ENCODE measurements around the gene SMPX.

Gene SMPX

GRCh38 chrX:21699136-21699535 is 58.8 kb downstream of the SMPX start:
- no peaks in the 10 kb centered on the region for H3K27me3 ChIP-seq (ENCODE audit: insufficient read depth, low read depth)
- H3K4me3 ChIP-seq (IDR thresholded peaks at IDR 0.05; ENCODE audit: insufficient read depth, low read depth, low read length), result no peak overlapping the region
- H3K36me3 ChIP-seq (ENCODE audit: insufficient read depth), result no peaks in the 10 kb centered on the region
- no peaks in the 10 kb centered on the region for H4K20me1 ChIP-seq (ENCODE audit: insufficient read depth)
- H2AFZ ChIP-seq (ENCODE audit: low read depth), result no peak overlapping the region
- no peak overlapping the region for H3K4me2 ChIP-seq
- no peak for TF ChIP-seq CTCF (conservative IDR thresholded peaks at IDR 0.05; ENCODE audit: low read depth, low read length)
- H3K9ac ChIP-seq, result no peak overlapping the region
- H3K27ac ChIP-seq, result no peak overlapping the region
- no peaks in the 10 kb centered on the region for H3K79me2 ChIP-seq (ENCODE audit: insufficient read depth, low read depth)
- no peaks in the 10 kb centered on the region for H3K4me1 ChIP-seq (ENCODE audit: low read depth, poor library complexity, severe bottlenecking)

GRCh38 chrX:21698272-21698671 is 59.6 kb downstream of the SMPX start:
- Histone ChIP-seq H3K4me1 (ENCODE audit: low read depth, poor library complexity, severe bottlenecking) (no peaks in the 10 kb centered on the region), H3K27ac (no peak overlapping the region), H4K20me1 (ENCODE audit: insufficient read depth) (no peaks in the 10 kb centered on the region), H2AFZ (ENCODE audit: low read depth) (no peak overlapping the region), H3K9ac (no peak overlapping the region), H3K36me3 (ENCODE audit: insufficient read depth) (no peaks in the 10 kb centered on the region), H3K79me2 (ENCODE audit: insufficient read depth, low read depth) (no peaks in the 10 kb centered on the region), H3K27me3 (ENCODE audit: insufficient read depth, low read depth) (no peaks in the 10 kb centered on the region), H3K4me3 (IDR thresholded peaks at IDR 0.05; ENCODE audit: insufficient read depth, low read depth, low read length) (no peak overlapping the region), H3K4me2 (no peak overlapping the region)
- no peak for TF ChIP-seq CTCF (conservative IDR thresholded peaks at IDR 0.05; ENCODE audit: low read depth, low read length)

- no peak for TF ChIP-seq CTCF (conservative IDR thresholded peaks at IDR 0.05; ENCODE audit: low read depth, low read length)
Measured at GRCh38 chrX:21691512-21692018, 66.4 kb downstream of the SMPX start.

GRCh38 chrX:21683941-21684340 is 74.0 kb downstream of the SMPX start:
- no peak overlapping the region for H2AFZ ChIP-seq (ENCODE audit: low read depth)
- H3K4me3 ChIP-seq (IDR thresholded peaks at IDR 0.05; ENCODE audit: insufficient read depth, low read depth, low read length), result no peak overlapping the region
- peaks cover 6% of the 10 kb centered on the region for H3K4me1 ChIP-seq (ENCODE audit: low read depth, poor library complexity, severe bottlenecking)
- H3K36me3 ChIP-seq (ENCODE audit: insufficient read depth), result no peaks in the 10 kb centered on the region
- H3K79me2 ChIP-seq (ENCODE audit: insufficient read depth, low read depth), result no peaks in the 10 kb centered on the region
- H3K27me3 ChIP-seq (ENCODE audit: insufficient read depth, low read depth), result no peaks in the 10 kb centered on the region
- H3K27ac ChIP-seq, result no peak overlapping the region
- TF ChIP-seq CTCF (conservative IDR thresholded peaks at IDR 0.05; ENCODE audit: low read depth, low read length), result no peak
- H3K9ac ChIP-seq, result no peak overlapping the region
- H4K20me1 ChIP-seq (ENCODE audit: insufficient read depth), result no peaks in the 10 kb centered on the region
- no peak overlapping the region for H3K4me2 ChIP-seq

More at GRCh38 chrX:21691512-21692018, 66.4 kb downstream of the SMPX start:
- Histone ChIP-seq H3K9ac (no peak overlapping the region), H3K36me3 (ENCODE audit: insufficient read depth) (no peaks in the 10 kb centered on the region), H3K27me3 (ENCODE audit: insufficient read depth, low read depth) (no peaks in the 10 kb centered on the region), H3K27ac (no peak overlapping the region), H4K20me1 (ENCODE audit: insufficient read depth) (no peaks in the 10 kb centered on the region), H2AFZ (ENCODE audit: low read depth) (no peak overlapping the region), H3K4me1 (ENCODE audit: low read depth, poor library complexity, severe bottlenecking) (no peaks in the 10 kb centered on the region), H3K4me3 (IDR thresholded peaks at IDR 0.05; ENCODE audit: insufficient read depth, low read depth, low read length) (no peak overlapping the region), H3K4me2 (no peak overlapping the region), H3K79me2 (ENCODE audit: insufficient read depth, low read depth) (no peaks in the 10 kb centered on the region)

Data from KMS-11 (cell line).